CD4-positive, alpha-beta T cell treated with Interleukin-6 at 100 ng/mL for 8 hours (primary cell): ENCODE measurements around the gene TANC1.
A peak's percentile ranks its signal among the peaks of the same experiment; 100 is the strongest.

Experiments used
- DNase-seq: peaks from one replicate; pipeline ENCODE4 v3.0.0-alpha.2; 2020; ENCODE audit warnings: mixed read lengths, low spot score

TANC1 gene

DNA sequence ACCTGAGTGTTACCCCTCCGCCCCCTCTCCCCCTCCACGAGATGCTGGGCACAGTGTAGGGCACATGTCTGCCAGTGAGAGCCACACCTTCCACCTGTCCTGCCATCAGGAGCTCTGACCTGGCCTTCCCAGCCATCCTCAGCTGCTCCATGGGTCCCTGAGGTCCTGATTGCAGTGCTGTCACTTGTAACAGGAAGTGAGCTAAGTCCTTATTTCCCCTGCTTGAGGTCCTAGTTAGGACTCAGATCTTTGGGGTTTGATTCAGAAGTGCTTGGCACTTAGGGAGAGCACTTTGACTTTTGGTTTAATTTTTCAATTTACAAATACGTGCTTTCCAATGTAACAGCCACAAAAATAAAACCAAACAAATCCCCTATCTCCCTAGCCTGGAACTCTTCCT, 192.5 kb downstream of the TANC1 start:
- DNase-seq = no peak

DNA sequence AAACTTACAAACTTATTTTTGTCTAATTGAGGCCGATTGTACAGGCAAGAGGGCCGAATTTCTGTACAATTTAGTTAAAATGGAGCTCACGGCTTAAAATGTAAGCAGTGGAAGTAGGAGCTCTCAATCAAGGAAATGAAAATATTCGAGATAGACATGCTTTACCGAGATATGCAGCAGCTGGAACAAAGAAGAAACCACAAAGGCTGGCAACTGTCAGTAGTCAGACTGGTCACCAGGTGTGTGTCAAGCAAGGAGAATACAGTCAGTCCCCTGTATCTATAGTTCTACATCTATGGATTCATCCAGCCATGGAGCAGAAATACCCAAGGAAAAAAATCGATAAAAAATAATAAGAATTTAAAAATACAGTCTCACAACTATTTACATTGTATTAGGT, 195.5 kb downstream of the TANC1 start:
- no peak for DNase-seq

DNA sequence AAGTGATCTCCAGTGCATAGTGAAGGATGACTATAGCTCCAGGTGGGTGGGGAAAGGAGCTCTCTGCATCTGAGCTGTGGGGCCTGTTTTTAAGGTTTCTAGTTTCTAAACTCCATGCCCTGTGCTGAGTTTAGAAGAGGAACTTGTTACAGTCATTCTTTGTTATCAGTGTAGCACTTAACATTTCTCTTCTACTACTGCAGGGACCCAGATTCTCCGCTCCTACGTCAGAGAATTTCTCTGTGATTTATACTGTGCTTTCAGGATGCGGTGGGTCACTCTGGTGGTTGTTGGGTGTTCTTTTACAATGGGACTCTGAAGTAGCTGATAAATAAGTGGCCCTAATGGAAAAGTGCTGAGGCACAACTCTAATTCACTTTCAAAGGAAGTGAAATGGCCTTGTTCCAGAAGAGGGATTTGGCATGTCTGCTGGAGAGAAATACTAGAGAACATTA, 196.0 kb downstream of the TANC1 start:
- DNase-seq = no peak

DNA sequence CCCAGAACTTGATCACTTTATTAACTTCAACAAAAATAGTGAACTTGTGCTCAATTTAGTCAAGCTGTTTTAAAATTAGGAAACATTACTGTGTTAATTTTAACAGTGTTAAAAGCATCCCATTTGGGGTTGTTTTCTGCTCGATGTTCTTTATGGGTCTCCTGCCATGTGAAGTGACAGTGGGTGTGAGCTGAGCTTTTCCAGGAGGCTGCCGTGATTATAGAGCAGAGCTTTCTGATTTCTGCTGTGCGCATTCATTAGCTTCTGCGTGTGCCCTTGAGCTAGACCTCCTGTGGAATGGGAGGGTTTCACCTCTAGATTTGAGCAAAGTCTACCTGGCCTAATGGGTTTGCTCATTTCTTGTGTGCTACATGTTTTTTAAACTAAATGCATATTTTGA, 196.6 kb downstream of the TANC1 start:
- no peak for DNase-seq

DNA sequence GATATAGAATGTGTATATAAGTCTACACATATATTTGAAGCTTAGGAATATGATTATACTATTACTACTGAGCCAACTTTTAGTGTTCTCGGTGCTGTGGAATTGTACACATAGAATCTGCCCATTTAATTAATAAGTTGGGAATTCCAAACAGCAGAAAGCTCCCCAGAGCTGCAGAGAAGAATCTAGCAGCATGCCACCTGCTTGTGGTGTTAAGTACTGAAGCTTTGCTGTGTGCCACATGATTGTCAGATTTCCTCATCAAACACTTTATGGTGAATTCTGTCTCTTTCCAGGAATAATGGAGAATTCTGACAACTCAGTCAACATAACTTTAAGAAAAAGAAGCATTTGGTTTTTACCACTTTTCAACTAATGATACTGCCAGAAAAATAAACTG, 200.3 kb downstream of the TANC1 start:
- DNase-seq = no peak

DNA sequence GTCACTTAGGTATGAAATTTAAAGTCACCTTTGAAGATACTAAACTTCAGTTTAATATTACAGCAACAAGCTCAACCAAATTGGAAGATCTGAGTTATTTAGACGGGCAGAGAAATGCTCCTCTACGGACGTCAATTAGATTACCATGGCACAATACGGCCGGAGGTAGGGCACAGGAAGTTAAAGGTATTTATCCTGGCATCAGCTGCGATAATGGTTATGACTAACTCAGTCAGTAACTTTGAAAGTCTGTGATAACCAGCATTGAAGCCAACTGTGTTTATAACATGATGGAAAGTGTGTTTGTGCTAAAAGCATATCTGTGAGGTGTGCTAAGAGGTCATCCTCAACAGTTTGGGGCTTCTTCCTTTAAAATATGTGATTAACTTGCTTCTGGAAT, 200.7 kb downstream of the TANC1 start:
- DNase-seq = no peak

DNA sequence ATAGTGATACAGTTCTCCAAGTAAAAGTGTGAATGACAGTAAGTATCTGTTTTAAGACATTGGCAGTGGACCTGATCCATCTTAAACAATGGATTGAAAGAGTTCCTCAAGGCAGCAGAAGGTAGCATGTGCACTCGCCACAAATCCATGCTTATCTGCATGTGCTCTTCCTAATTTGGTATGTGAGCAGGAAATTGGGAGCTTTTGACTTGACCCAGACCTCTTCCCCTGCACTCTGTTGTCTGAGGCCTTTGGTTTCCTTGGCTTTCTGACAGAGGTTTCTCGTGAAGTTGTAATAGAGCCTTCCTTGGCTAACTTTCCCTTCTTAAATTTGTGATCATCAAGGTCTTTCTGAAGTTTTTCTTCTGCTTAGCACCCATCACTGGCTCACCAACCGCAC, 204.0 kb downstream of the TANC1 start:
- no peak for DNase-seq

DNA sequence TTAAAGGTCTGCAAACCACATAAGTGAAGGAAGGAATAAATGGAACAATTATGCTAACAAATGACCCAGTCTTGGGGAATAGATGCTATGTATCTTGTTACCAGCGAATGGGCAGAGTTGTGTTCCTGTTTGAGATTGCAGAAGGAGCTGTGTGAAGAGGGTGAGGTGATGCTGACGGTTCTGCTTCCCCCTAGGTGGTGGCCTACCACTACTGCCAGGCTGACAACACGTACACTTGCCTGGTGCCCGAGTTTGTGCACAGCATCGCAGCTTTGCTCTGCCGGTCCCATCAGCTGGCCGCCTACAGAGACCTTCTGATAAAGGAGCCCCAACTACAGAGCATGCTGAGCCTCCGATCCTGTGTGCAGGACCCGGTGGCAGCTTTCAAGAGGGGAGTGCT, 206.3 kb downstream of the TANC1 start:
- DNase-seq = no peak

DNA sequence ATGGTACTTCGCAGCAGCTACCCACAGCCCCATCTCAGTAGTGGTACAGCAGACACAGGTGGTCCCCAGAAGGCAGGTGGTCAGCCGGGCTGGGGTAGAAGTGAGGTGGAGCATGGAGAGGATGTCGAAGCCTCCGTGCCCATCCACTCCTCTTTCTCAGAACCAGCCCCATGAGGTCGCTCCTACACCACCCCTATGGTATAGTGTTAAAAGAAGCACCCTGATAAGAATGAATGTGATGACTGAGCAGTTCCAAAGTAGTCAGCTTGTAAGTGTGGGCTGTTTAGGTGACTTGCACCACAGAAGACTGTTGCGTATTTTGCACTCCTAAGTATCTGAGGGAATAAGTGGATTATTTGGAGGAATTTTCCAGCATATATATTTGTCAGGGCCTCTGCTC, 206.7 kb downstream of the TANC1 start:
- no peak for DNase-seq

DNA sequence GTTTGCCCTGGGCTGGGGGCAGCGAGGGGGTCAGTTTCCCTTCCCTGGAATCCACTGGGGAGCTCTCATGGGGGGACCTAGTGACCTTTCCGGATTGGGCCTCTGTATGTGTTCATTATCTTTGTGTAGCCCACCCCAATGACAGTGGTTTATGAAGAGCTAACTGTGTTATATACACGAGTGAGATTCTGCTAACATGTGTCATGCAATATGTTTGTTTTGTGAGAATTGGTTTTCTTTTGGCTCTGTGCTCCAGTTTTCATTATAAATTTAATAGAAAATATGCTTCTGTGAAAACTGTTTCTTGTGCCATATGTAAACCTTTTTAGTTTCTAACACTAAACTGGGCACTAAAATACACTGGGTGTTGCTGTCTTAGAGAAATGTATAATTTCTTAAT, 207.5 kb downstream of the TANC1 start:
- DNase-seq = no peak

DNA sequence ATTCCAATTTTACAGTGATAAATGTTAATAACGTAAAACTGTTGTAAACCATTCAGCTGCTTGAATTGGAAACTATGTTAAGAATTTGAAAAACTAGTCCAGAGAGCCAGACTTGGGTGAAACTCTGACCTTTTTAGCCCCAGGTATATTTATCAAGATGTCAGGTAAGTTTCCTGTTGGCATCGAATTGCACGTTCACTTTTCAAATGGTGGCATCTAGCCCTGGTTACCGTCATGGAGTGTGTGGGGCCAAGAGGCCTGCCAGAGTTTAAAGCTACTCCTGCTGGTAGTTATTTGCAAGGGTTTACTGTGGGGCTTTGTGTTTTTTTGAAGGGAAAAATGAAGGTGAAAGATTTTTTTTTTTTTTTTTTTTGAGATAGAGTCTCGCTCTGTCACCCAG, 208.1 kb downstream of the TANC1 start:
- DNase-seq = no peak

DNA sequence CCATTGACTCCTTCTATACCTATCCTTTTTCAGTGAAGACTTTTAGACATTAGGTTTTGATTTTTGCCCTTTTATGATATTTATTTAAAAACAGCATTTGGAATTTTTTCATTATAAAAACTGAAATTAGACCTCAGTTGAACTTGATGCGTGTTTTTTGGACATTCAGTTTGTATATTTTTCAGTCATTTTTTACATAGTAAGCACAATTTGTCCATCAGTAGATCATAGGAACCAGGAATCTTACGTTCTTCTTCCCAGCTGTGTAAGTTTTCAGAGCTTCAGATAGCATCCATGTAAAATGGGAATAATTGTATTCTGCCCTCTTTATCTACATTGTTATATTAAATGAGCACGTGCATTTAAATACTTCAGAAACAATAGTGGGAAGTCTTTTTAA, 208.9 kb downstream of the TANC1 start:
- no peak for DNase-seq

DNA sequence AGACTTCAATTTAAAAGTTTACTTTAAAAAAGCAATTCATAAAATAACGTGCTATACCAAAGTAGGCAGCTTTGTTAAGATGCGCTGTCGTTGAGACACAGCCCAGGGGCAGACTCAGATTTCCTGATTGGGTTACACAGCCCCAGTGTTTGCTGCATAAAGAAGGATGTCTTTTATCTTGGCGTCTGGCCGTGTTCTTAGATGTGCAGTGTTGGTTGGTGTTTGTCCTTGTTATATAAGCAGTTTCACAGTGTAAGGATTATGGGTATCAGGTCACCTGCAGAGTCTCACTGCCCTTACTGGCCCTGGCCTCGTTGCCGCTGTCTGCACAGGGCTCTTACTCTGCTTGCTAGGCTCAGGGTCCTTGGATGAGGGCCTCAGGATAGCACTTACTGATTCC, 209.5 kb downstream of the TANC1 start:
- no peak for DNase-seq

DNA sequence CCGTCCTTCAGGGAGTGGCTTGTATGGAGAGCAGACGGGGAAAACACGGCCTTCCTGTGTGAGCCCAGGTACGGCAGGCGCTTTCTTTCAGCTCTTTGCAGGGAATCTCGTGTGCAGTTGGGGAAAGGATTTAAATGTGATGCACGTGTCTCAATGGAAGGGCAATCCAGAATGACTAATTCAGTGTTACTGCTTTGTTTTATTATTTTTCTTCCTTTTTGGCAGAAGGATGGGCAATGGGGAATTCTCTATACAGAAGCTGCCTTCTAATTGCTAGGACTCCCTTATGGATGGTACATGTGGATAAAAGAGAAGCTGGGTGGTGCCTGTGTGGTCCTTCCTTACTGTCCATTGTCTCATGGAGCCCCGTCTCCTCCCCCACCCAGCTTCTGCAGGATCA, 210.7 kb downstream of the TANC1 start:
- no peak for DNase-seq

DNA sequence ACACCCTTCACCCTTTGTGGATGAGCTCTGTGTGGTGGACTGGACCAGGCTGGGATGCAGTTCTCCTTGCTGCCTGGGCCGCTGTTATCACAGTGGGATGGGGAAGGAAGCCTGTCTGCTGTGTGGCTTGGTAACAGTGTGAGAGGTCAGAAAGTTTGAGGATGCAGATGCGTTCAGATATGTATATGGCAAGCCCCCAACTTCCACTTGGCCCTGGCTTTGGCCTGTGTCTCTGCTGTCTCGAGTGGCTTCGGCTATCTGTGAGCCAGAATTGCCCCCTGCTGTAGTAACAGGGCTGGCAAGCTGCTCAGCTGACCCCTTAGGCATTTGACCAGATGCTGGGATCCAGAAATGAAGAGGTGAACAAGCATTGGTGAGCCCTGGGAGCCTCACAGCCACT, 211.3 kb downstream of the TANC1 start:
- no peak for DNase-seq

DNA sequence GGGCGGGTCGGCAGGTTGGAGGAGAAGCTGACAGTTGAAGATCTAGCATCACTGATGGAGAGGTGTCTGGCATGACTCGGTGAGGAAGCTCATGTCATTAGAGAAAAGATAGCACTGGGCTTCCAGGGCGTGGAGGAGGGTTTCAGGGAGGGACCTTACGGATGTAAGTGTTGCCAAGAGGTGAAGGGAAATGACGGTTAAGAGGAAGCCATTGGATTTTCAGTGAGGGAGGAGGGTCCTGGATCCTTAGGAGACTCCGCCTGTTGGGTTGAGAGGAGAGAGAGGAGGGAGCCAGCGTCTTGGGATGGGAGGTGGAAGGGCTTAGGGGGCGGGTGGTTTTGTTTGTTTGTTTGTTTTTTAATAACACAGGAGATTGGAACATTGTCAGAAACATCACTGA, 214.9 kb downstream of the TANC1 start:
- no peak for DNase-seq

DNA sequence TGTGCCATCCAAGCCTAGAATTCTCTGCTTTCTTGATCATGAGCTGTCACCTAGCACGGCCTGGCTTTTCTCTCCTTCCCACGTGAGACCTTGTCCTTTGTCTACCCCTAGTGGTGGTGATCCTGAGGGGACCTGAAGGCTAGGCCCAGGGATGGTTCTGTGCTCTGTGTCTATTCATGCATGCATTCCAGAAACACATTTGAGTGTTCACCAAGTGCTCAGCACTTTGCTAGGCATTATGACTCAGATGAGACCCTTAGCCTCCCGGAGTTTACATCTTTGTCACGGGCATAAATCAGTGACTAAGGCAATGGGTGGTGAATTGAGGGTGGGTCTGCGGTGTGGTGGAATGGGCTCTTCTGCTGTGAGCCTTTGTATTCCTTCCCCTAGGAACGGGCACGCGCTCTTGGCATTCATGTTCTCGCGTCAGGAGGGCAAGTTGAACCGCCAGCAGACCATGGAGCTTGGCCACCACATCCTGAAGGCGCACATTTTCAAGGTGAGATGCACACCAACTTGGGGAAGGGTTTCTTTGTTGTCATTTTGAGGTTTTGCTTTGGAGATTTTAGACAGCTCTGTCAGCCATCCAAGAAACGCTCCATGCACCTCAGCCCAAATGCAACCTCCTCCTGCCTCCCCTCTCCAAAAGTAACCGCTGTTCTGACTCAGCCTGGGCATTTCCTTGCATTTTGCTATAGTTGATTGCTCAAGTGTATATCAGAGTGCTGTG, 217.1 kb downstream of the TANC1 start:
- DNase-seq = peak; percentile 17

DNA sequence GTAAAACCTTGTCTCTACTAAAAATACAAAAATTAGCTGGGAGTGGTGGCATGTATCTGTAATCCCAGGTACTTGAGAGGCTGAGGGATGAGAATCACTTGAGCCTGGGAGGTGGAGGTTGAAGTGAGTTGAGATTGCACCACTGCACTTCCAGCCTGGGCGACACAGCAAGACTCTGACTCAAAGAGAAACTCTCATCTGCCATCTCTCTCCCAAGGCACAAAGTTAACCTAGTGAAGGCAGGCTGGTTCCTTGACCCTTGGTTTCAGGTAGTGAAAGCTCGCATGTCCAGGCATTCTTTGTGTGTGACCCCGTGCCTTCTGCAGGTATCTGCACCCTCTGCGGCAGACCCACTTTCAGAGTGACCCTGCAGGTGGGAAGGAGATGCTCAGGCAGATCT, 218.0 kb downstream of the TANC1 start:
- no peak for DNase-seq

DNA sequence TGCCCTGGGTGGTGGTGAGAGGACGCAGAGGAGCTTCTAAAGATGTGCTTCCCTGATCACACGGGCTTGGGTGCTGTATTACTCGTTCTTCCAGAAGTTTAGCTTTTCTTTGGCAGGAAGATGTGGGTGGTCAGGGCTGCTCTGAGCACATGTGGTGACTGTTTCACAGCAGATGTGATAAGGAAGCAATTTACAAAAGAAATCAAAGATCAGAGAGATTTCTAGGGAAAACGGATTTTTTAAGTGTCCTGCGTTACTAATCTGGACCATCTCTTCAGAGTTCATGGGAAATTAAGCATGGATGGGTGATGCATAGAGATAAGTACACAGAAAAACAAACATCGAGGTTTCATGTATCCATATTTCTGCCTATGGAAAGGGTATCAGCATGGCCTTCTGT, 218.7 kb downstream of the TANC1 start:
- DNase-seq = no peak

DNA sequence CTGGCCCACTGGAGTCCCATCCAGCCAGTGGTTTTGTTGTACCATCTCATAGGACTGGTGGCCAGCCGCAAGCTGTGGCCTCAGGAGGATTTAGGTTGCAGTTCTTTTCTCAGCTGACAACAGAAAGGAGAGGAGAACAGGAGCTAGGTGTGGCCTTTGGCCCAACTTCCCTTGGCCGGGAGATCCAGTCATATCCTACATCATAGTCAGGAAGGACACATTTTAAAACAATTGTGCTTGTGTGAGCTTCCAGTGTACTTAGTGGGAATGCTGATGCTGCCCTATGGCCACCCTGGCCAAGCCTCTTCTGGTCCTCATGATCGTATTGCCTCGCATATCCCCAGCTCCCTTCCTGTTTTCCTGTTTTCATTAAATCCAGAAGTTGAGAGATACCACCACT, 220.0 kb downstream of the TANC1 start:
- DNase-seq = no peak

DNA sequence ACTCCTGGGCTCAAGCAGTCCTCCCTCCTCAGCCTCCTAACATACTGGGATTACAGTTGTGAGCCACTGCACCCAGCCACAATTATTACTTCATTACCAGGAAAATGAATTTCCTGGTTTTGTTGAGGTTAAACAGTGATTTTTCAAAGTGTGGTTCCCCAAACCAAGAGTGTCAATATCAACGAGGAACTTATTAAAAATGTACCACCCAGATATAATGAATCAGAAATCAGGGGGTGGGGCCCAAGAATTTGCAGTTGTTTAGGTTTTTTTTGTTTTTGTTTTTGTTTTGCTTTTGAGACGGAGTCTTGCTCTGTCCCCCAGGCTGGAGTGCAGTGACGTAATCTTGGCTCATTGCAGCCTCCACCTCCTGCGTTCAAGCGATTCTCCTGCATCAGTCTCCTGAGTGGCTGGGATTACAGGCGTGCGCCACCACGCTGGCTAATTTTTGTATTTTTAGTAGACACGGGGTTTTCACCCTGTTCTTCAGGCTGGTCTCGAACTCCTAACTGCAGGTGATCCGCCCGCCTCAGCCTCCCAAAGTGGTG, 224.0 kb downstream of the TANC1 start:
- DNase-seq = no peak

DNA sequence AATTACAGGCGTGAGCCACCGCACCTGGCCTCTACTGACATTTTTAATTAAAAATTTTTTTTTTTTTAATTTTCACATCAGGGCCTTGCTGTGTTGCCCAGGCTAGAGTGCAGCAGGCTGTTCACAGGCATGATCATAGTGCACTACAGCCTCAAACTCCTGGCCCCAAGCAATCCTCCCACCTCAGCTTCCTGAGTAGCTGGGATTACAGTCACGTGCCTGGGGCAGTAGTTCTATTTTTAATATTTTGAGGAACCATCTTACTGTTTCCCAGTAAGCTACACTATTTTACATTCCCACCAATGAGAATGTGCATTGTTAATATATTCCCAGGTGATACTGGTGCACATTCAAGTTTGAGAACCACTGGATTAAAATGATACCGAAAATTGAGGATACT, 225.4 kb downstream of the TANC1 start:
- no peak for DNase-seq

DNA sequence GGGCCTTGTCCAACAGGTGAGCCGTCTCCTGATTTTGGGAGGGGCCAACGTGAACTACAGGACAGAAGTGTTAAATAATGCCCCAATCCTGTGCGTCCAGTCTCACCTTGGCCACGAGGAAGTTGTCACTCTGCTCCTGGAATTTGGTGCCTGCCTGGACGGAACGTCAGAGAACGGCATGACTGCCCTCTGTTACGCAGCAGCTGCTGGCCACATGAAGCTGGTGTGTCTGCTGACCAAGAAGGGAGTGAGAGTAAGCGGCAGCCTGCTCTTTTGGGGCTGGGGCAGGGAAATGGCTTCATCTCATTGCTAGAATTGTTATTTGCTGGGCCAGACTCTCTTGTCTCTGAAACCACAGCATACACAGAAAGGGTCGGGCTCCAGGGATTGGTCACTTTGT, 225.8 kb downstream of the TANC1 start:
- DNase-seq = no peak

DNA sequence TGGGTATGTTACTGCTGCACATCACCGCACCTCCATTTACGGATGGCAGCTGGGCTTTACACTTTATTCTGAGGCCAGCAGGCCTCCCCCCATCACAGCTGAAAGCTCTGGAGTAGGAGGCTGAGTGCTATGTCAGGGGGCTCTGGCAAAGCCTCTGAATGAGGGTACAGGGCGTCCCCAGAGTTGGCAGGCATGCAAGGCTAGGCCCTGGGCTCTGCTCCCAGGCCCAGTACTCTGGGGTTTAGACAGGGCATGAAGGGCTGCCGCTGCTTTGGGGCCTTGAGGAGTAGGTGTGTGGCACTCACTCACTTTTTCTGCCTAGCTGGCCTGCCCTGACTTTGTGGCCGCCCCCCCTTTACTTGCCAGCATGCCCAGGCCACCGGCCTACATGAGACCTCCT, 227.3 kb downstream of the TANC1 start:
- no peak for DNase-seq
